Activated CD4-positive, alpha-beta T cell treated with anti-CD3 and anti-CD28 coated beads for 36 hours (primary cell): ENCODE data around the gene NOL4L. TPM values are rescaled to one million over a fixed set of nuclear protein-coding genes. Genes with fewer than 3 reads are reported as not detected.

Experiments used
- ATAC-seq: fragments of 200-7000 bp; cut with Tn5 transposase; one replicate; pipeline ENCODE4 v1.10.0; 2021; ENCODE audit warnings: mild to moderate bottlenecking, moderate library complexity
- CTCF ChIA-PET: fragments of 350-600 bp; sonication (Branson Sonifier 250); formaldehyde crosslinking; loops from one replicate; lab custom pipeline; 2021; ENCODE audit warnings: antibody characterized with exemption; lab: Charles Lee
- POLR2A ChIA-PET: fragments of 350-600 bp; sonication (Branson Sonifier 250); formaldehyde crosslinking; loops from one replicate; lab custom pipeline; 2021; ENCODE audit warnings: antibody characterized with exemption, inconsistent platforms; lab: Charles Lee
- DNase-seq: peaks from one replicate; pipeline ENCODE4 v3.0.0-alpha.2; 2020
- H3K27ac Mint-ChIP-seq: one replicate; pipeline ENCODE4 v1.8.0; 2021; ENCODE audit warnings: mixed read lengths
- H3K27me3 Mint-ChIP-seq: one replicate; pipeline ENCODE4 v1.8.0; 2021; ENCODE audit warnings: mixed read lengths
- H3K36me3 Mint-ChIP-seq: one replicate; pipeline ENCODE4 v1.8.0; 2021; ENCODE audit warnings: low read depth, mixed read lengths
- H3K4me1 Mint-ChIP-seq: one replicate; pipeline ENCODE4 v1.8.0; 2021; ENCODE audit warnings: mixed read lengths
- H3K4me3 Mint-ChIP-seq: one replicate; pipeline ENCODE4 v1.8.0; 2021; ENCODE audit warnings: mild to moderate bottlenecking, moderate library complexity, mixed read lengths
- H3K9me3 Mint-ChIP-seq: one replicate; pipeline ENCODE4 v1.8.0; 2021; ENCODE audit warnings: low read depth, mixed read lengths
- intact Hi-C, 2 experiments: fragments of 100-400 bp; cut with DNase I in 1 of 2; cut with micrococcal nuclease in 1 of 2; formaldehyde crosslinking; loops; one replicate each; pipeline versions ENCODE4 v1.14.2 to v1.15.1; 2022 to 2024; cut with DNase I, micrococcal nuclease
- total RNA-seq, 2 experiments: library from RNA; stranded (reverse); gene quantifications; one replicate each; pipeline ENCODE4 v1.2.3, GENCODE V29; 2021

NOL4L gene
- total RNA-seq, 2 experiments from 2014 or later: 17.3 to 22.0 TPM

- ChIA-PET POLR2A (interaction anchor here (0.5 kb wide), 1 partner anchor 77 kb away, joined by 3 read pairs; no protein-coding TSS in a partner anchor), CTCF (interaction anchor here (0.6 to 7.0 kb wide), 4 partner anchors 11 to 734 kb away, joined by 3 to 44 read pairs (median 4); no protein-coding TSS in a partner anchor)
- H3K36me3 Mint-ChIP-seq: peaks cover 19% of the 10 kb centered on the region
- H3K9me3 Mint-ChIP-seq: no peaks in the 10 kb centered on the region
- intact Hi-C loops: no loop called here
- peak overlapping the region; percentile 90 for H3K27ac Mint-ChIP-seq
- ATAC-seq (no peak), DNase-seq (no peak)
- H3K4me1 Mint-ChIP-seq: peaks cover 89% of the 10 kb centered on the region
- H3K4me3 Mint-ChIP-seq: peak overlapping the region; percentile 70
- no peaks in the 10 kb centered on the region for H3K27me3 Mint-ChIP-seq
Measured at GRCh38 chr20:32511358-32512046, 73.6 kb downstream of the NOL4L start.

- Mint-ChIP-seq H3K9me3 (no peaks in the 10 kb centered on the region), H3K27ac (peak overlapping the region; percentile 90), H3K36me3 (peaks cover 15% of the 10 kb centered on the region), H3K27me3 (no peaks in the 10 kb centered on the region), H3K4me3 (peak overlapping the region; percentile 70), H3K4me1 (peaks cover 87% of the 10 kb centered on the region)
- intact Hi-C loops: no loop called here
- ChIA-PET CTCF (interaction anchor here (0.5 to 7.0 kb wide), 3 partner anchors 12 to 89 kb away, joined by 4 to 44 read pairs (median 4); no protein-coding TSS in a partner anchor), POLR2A (interaction anchor here (0.5 kb wide), 1 partner anchor 78 kb away, joined by 3 read pairs; no protein-coding TSS in a partner anchor)
- ATAC-seq (peak; percentile 30), DNase-seq (peak; percentile 46)
Measured at GRCh38 chr20:32510601-32511357, 74.4 kb downstream of the NOL4L start.

DNA sequence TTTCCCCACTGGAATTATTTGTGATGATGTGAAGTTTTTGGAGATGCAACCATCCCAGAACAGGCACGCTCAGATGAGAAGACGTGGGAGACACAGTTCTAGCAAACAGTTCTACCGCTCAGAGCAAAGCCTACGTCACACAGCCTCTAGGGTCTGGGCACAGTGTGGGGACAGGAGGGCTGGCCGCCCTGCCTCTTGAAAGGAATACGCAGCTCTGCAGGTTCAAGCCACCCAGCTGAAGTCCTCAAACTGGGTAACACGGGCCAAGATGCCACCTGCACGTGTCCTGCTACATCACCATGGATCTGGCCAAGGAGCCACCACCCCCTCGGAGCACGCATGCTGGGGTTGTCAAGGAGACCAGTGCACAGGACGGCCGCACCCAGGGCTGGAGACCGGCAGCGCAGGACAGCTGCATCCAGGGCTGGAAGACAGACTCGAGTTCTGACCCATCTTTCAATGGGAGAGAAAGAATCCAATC, 75.0 kb downstream of the NOL4L start:
- ChIA-PET CTCF (interaction anchor here (0.5 to 7.0 kb wide), 3 partner anchors 12 to 89 kb away, joined by 4 to 44 read pairs (median 4); no protein-coding TSS in a partner anchor), POLR2A (no interaction called here)
- H3K9me3 Mint-ChIP-seq: no peaks in the 10 kb centered on the region
- peaks cover 86% of the 10 kb centered on the region for H3K4me1 Mint-ChIP-seq
- H3K4me3 Mint-ChIP-seq: peak overlapping the region; percentile 70
- H3K36me3 Mint-ChIP-seq: peaks cover 11% of the 10 kb centered on the region
- peak overlapping the region; percentile 90 for H3K27ac Mint-ChIP-seq
- DNase-seq (peak; percentile 36), ATAC-seq (peak; percentile 11)
- no peaks in the 10 kb centered on the region for H3K27me3 Mint-ChIP-seq
- intact Hi-C loops: no loop called here

- H3K27ac Mint-ChIP-seq: peak overlapping the region; percentile 90
- POLR2A ChIA-PET: interaction anchor here (0.6 to 0.8 kb wide), 2 partner anchors 25 to 43 kb away, joined by 3 to 4 read pairs; no protein-coding TSS in a partner anchor
- intact Hi-C loops: loop anchor here in 1 of 2 experiments (2.0 kb wide), 1 partner anchor 13 kb away; no protein-coding TSS in a partner anchor
- peaks cover 86% of the 10 kb centered on the region for H3K4me1 Mint-ChIP-seq
- peak overlapping the region; percentile 70 for H3K4me3 Mint-ChIP-seq
- H3K27me3 Mint-ChIP-seq: no peaks in the 10 kb centered on the region
- H3K36me3 Mint-ChIP-seq: peaks cover 11% of the 10 kb centered on the region
- peak; percentile 77 for DNase-seq
- no peaks in the 10 kb centered on the region for H3K9me3 Mint-ChIP-seq
- peak; percentile 68 for ATAC-seq
- CTCF ChIA-PET: interaction anchor here (0.6 to 7.0 kb wide), 5 partner anchors 11 to 355 kb away, joined by 3 to 44 read pairs (median 4); no protein-coding TSS in a partner anchor
Measured at GRCh38 chr20:32509639-32510066, 75.5 kb downstream of the NOL4L start.

DNA sequence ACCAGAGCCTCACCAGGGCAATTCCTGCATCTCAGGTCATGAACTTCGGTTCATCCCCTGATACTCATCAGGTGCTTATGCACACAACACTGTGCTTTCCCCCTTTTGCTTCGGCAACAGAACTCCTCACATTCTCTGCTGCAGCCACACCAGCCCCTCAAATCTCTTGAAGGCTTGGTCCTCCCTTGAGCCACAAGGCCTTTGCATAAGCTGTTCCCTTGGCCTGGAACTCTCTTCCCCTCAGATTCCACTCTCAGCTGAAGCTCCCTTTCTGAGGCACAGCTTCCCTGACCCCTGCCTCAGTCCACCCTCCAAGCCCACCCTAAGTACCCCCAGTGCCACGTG, 76.4 kb downstream of the NOL4L start:
- ATAC-seq: no peak
- Mint-ChIP-seq H3K9me3 (no peaks in the 10 kb centered on the region), H3K4me3 (no peak overlapping the region), H3K27ac (peak overlapping the region; percentile 90), H3K36me3 (peaks cover 14% of the 10 kb centered on the region), H3K27me3 (no peaks in the 10 kb centered on the region), H3K4me1 (peaks cover 81% of the 10 kb centered on the region)
- POLR2A ChIA-PET: interaction anchor here (0.8 kb wide), 1 partner anchor 26 kb away, joined by 4 read pairs; no protein-coding TSS in a partner anchor
- intact Hi-C loops: loop anchor here in 1 of 2 experiments (2.0 kb wide), 1 partner anchor 14 kb away; no protein-coding TSS in a partner anchor
- DNase-seq: no peak
- CTCF ChIA-PET: interaction anchor here (0.6 to 7.0 kb wide), 12 partner anchors 8 to 354 kb away, joined by 3 to 44 read pairs (median 3); no protein-coding TSS in a partner anchor

GRCh38 chr20:32507998-32508774, 76.9 kb downstream of the NOL4L start:
- ChIA-PET POLR2A (no interaction called here), CTCF (interaction anchor here (0.7 to 7.0 kb wide), 11 partner anchors 8 to 270 kb away, joined by 3 to 44 read pairs (median 3); no protein-coding TSS in a partner anchor)
- Mint-ChIP-seq H3K4me3 (no peak overlapping the region), H3K36me3 (peaks cover 18% of the 10 kb centered on the region), H3K4me1 (peaks cover 78% of the 10 kb centered on the region), H3K27ac (peak overlapping the region; percentile 90), H3K27me3 (no peaks in the 10 kb centered on the region), H3K9me3 (no peaks in the 10 kb centered on the region)
- ATAC-seq (no peak), DNase-seq (peak; percentile 24)
- intact Hi-C loops: loop anchor here in 1 of 2 experiments (2.0 kb wide), 1 partner anchor 15 kb away; no protein-coding TSS in a partner anchor

DNA sequence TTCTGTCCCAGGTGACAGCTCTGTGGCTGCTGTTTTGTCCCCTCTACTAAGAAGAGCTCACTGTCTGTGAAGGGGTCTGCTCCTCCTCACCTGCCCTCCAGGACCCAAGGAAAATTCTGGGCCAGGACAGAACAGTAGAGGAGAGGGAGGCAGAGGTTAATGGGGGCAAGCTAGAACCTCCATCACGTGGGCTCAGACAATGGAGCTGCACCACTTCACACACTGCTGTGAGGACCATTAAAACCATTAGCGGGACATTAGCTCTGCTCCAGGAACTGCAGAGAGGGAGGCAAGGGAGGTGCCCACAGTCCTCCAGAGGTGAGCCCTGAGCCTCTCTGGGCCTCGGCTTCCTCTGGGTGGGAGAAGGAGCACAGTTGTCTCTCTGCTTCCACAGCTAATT, 78.4 kb downstream of the NOL4L start:
- peak overlapping the region; percentile 31 for H3K27ac Mint-ChIP-seq
- intact Hi-C loops: no loop called here
- POLR2A ChIA-PET: no interaction called here

GRCh38 chr20:32505723-32506473, 79.2 kb downstream of the NOL4L start:
- Mint-ChIP-seq H3K27me3 (no peaks in the 10 kb centered on the region), H3K9me3 (no peaks in the 10 kb centered on the region), H3K4me1 (peaks cover 71% of the 10 kb centered on the region), H3K36me3 (peaks cover 27% of the 10 kb centered on the region), H3K27ac (no peak overlapping the region), H3K4me3 (no peak overlapping the region)
- peak; percentile 37 for DNase-seq
- ChIA-PET CTCF (interaction anchor here (1.0 to 7.0 kb wide), 3 partner anchors 10 to 17 kb away, joined by 3 to 44 read pairs (median 10); no protein-coding TSS in a partner anchor), POLR2A (no interaction called here)
- peak; percentile 5 for ATAC-seq
- intact Hi-C loops: no loop called here

More for the DNA sequence above, 78.4 kb downstream of the NOL4L start:
- ATAC-seq: no peak
- Mint-ChIP-seq H3K9me3 (no peaks in the 10 kb centered on the region), H3K4me3 (no peak overlapping the region), H3K27me3 (no peaks in the 10 kb centered on the region), H3K36me3 (peaks cover 22% of the 10 kb centered on the region), H3K4me1 (peaks cover 71% of the 10 kb centered on the region)
- no peak for DNase-seq
- CTCF ChIA-PET: interaction anchor here (0.7 to 7.0 kb wide), 8 partner anchors 8 to 268 kb away, joined by 3 to 44 read pairs (median 3); no protein-coding TSS in a partner anchor

DNA sequence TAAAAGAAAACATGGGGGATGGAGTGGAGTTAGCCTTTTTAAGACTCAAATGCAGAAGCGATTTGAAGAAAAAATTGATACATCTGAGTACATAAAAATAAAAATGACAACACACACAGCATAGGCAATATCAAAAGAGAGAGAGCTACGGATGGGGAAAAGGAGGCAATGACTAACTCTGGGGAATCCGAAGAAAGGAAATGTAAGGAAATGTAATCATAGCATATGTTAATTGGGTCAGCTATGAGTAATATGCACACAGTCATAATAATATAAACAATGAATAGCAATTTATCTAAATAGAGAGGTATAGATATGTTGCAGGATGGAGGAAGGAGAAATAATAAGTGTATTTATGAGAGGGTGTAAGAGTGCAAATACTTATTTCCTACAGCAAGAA, 83.4 kb downstream of the NOL4L start:
- peak overlapping the region; percentile 4 for H3K27ac Mint-ChIP-seq

More for the DNA sequence above, 83.4 kb downstream of the NOL4L start:
- ChIA-PET CTCF (interaction anchor here (0.5 to 0.6 kb wide), 2 partner anchors 34 to 272 kb away, joined by 3 read pairs; no protein-coding TSS in a partner anchor), POLR2A (interaction anchor here (0.6 kb wide), 1 partner anchor 81 kb away, joined by 4 read pairs; no protein-coding TSS in a partner anchor)
- intact Hi-C loops: no loop called here
- Mint-ChIP-seq H3K27me3 (no peaks in the 10 kb centered on the region), H3K36me3 (peaks cover 22% of the 10 kb centered on the region), H3K4me3 (no peak overlapping the region), H3K4me1 (peaks cover 54% of the 10 kb centered on the region), H3K9me3 (no peaks in the 10 kb centered on the region)
- ATAC-seq: peak; percentile 59
- no peak for DNase-seq
